ENCODE data around the gene ARHGAP28.

The ARHGAP28 gene

GRCh38 chr18:6776188-6776587 lies 46.7 kb downstream of the ARHGAP28 start:
- Histone ChIP-seq H3K4me3 (ENCODE audit: low read length) (no peak overlapping the region), H3K27me3 (ENCODE audit: insufficient read depth, low read length) (no peaks in the 10 kb centered on the region), H3K27ac (ENCODE audit: low read depth, low read length) (no peak overlapping the region), H3K9me3 (ENCODE audit: insufficient read depth, low read depth, low read length) (no peaks in the 10 kb centered on the region), H3K36me3 (ENCODE audit: insufficient read depth, low read length) (no peaks in the 10 kb centered on the region), H3K4me1 (ENCODE audit: insufficient read depth, low read length) (peaks cover 45% of the 10 kb centered on the region), H3K9ac (ENCODE audit: low read depth, low read length) (no peak overlapping the region)
- 83% methylated on average over 7 of the region's 7 CpGs for WGBS

GRCh38 chr18:6777509-6777908 lies 48.0 kb downstream of the ARHGAP28 start:
- Histone ChIP-seq H3K4me3 (ENCODE audit: low read length) (no peak overlapping the region), H3K27me3 (ENCODE audit: insufficient read depth, low read length) (no peaks in the 10 kb centered on the region), H3K36me3 (ENCODE audit: insufficient read depth, low read length) (no peaks in the 10 kb centered on the region), H3K9ac (ENCODE audit: low read depth, low read length) (no peak overlapping the region), H3K27ac (ENCODE audit: low read depth, low read length) (no peak overlapping the region), H3K4me1 (ENCODE audit: insufficient read depth, low read length) (peaks cover 51% of the 10 kb centered on the region), H3K9me3 (ENCODE audit: insufficient read depth, low read depth, low read length) (no peaks in the 10 kb centered on the region)
- WGBS: 95% methylated on average over 3 of the region's 3 CpGs

- H3K27ac ChIP-seq (ENCODE audit: low read depth, low read length): no peak overlapping the region
- WGBS: 81% methylated on average over 5 of the region's 5 CpGs
These were observed 49.1 kb downstream of the ARHGAP28 start for GRCh38 chr18:6778459-6779247.

GRCh38 chr18:6781142-6781714 lies 51.7 kb downstream of the ARHGAP28 start:
- Histone ChIP-seq H3K9me3 (ENCODE audit: insufficient read depth, low read depth, low read length) (no peaks in the 10 kb centered on the region), H3K36me3 (ENCODE audit: insufficient read depth, low read length) (no peaks in the 10 kb centered on the region), H3K4me3 (ENCODE audit: low read length) (no peak overlapping the region), H3K9ac (ENCODE audit: low read depth, low read length) (no peak overlapping the region), H3K27ac (ENCODE audit: low read depth, low read length) (peak overlapping the region; percentile 17; the same call in 1 of the 2 replicates), H3K27me3 (ENCODE audit: insufficient read depth, low read length) (no peaks in the 10 kb centered on the region), H3K4me1 (ENCODE audit: insufficient read depth, low read length) (peaks cover 40% of the 10 kb centered on the region)
- 59% methylated on average over 7 of the region's 7 CpGs for WGBS

More at GRCh38 chr18:6778459-6779247, 49.1 kb downstream of the ARHGAP28 start:
- no peaks in the 10 kb centered on the region for H3K27me3 ChIP-seq (ENCODE audit: insufficient read depth, low read length)
- no peaks in the 10 kb centered on the region for H3K36me3 ChIP-seq (ENCODE audit: insufficient read depth, low read length)
- peaks cover 46% of the 10 kb centered on the region for H3K4me1 ChIP-seq (ENCODE audit: insufficient read depth, low read length)
- H3K9me3 ChIP-seq (ENCODE audit: insufficient read depth, low read depth, low read length): no peaks in the 10 kb centered on the region
- H3K4me3 ChIP-seq (ENCODE audit: low read length): no peak overlapping the region
- H3K9ac ChIP-seq (ENCODE audit: low read depth, low read length): no peak overlapping the region

GRCh38 chr18:6781796-6782195 lies 52.3 kb downstream of the ARHGAP28 start:
- Histone ChIP-seq H3K9me3 (ENCODE audit: insufficient read depth, low read depth, low read length) (no peaks in the 10 kb centered on the region), H3K4me3 (ENCODE audit: low read length) (no peak overlapping the region), H3K36me3 (ENCODE audit: insufficient read depth, low read length) (no peaks in the 10 kb centered on the region), H3K4me1 (ENCODE audit: insufficient read depth, low read length) (peaks cover 37% of the 10 kb centered on the region), H3K9ac (ENCODE audit: low read depth, low read length) (no peak overlapping the region), H3K27me3 (ENCODE audit: insufficient read depth, low read length) (no peaks in the 10 kb centered on the region), H3K27ac (ENCODE audit: low read depth, low read length) (no peak overlapping the region; the same call in 1 of the 2 replicates)

- Histone ChIP-seq H3K27ac (ENCODE audit: low read depth, low read length) (no peak overlapping the region), H3K4me3 (ENCODE audit: low read length) (no peak overlapping the region)
- WGBS: 100% methylated on average over 1 of the region's 1 CpG
These were observed 53.3 kb downstream of the ARHGAP28 start for GRCh38 chr18:6782861-6783260.

GRCh38 chr18:6784046-6784445 lies 54.5 kb downstream of the ARHGAP28 start:
- no peak overlapping the region for H3K27ac ChIP-seq (ENCODE audit: low read depth, low read length)
- H3K4me3 ChIP-seq (ENCODE audit: low read length): no peak overlapping the region
- no peaks in the 10 kb centered on the region for H3K36me3 ChIP-seq (ENCODE audit: insufficient read depth, low read length)
- no peaks in the 10 kb centered on the region for H3K9me3 ChIP-seq (ENCODE audit: insufficient read depth, low read depth, low read length)
- no peaks in the 10 kb centered on the region for H3K27me3 ChIP-seq (ENCODE audit: insufficient read depth, low read length)
- WGBS: 78% methylated on average over 6 of the region's 6 CpGs
- H3K4me1 ChIP-seq (ENCODE audit: insufficient read depth, low read length): peaks cover 32% of the 10 kb centered on the region
- no peak overlapping the region for H3K9ac ChIP-seq (ENCODE audit: low read depth, low read length)

More at GRCh38 chr18:6782861-6783260, 53.3 kb downstream of the ARHGAP28 start:
- Histone ChIP-seq H3K4me1 (ENCODE audit: insufficient read depth, low read length) (peaks cover 37% of the 10 kb centered on the region), H3K9me3 (ENCODE audit: insufficient read depth, low read depth, low read length) (no peaks in the 10 kb centered on the region), H3K9ac (ENCODE audit: low read depth, low read length) (no peak overlapping the region), H3K27me3 (ENCODE audit: insufficient read depth, low read length) (no peaks in the 10 kb centered on the region), H3K36me3 (ENCODE audit: insufficient read depth, low read length) (no peaks in the 10 kb centered on the region)

- H3K4me1 ChIP-seq (ENCODE audit: insufficient read depth, low read length): peaks cover 31% of the 10 kb centered on the region
- H3K27ac ChIP-seq (ENCODE audit: low read depth, low read length): no peak overlapping the region
- H3K9me3 ChIP-seq (ENCODE audit: insufficient read depth, low read depth, low read length): no peaks in the 10 kb centered on the region
- H3K27me3 ChIP-seq (ENCODE audit: insufficient read depth, low read length): no peaks in the 10 kb centered on the region
- H3K36me3 ChIP-seq (ENCODE audit: insufficient read depth, low read length): no peaks in the 10 kb centered on the region
- WGBS: 75% methylated on average over 2 of the region's 2 CpGs
- H3K4me3 ChIP-seq (ENCODE audit: low read length): no peak overlapping the region
- no peak overlapping the region for H3K9ac ChIP-seq (ENCODE audit: low read depth, low read length)
These were observed 55.5 kb downstream of the ARHGAP28 start for GRCh38 chr18:6785001-6785400.

- WGBS: 90% methylated on average over 3 of the region's 3 CpGs
- Histone ChIP-seq H3K9ac (ENCODE audit: low read depth, low read length) (no peak overlapping the region), H3K9me3 (ENCODE audit: insufficient read depth, low read depth, low read length) (no peaks in the 10 kb centered on the region), H3K27ac (ENCODE audit: low read depth, low read length) (no peak overlapping the region), H3K36me3 (ENCODE audit: insufficient read depth, low read length) (no peaks in the 10 kb centered on the region), H3K27me3 (ENCODE audit: insufficient read depth, low read length) (no peaks in the 10 kb centered on the region), H3K4me3 (ENCODE audit: low read length) (no peak overlapping the region), H3K4me1 (ENCODE audit: insufficient read depth, low read length) (peaks cover 31% of the 10 kb centered on the region)
These were observed 55.9 kb downstream of the ARHGAP28 start for GRCh38 chr18:6785411-6785810.

GRCh38 chr18:6792391-6792790 lies 62.9 kb downstream of the ARHGAP28 start:
- Histone ChIP-seq H3K27ac (ENCODE audit: low read depth, low read length) (no peak overlapping the region), H3K9me3 (ENCODE audit: insufficient read depth, low read depth, low read length) (no peaks in the 10 kb centered on the region), H3K4me1 (ENCODE audit: insufficient read depth, low read length) (peaks cover 11% of the 10 kb centered on the region; the same call in 1 of the 2 replicates), H3K4me3 (ENCODE audit: low read length) (no peak overlapping the region), H3K36me3 (ENCODE audit: insufficient read depth, low read length) (no peaks in the 10 kb centered on the region), H3K27me3 (ENCODE audit: insufficient read depth, low read length) (no peaks in the 10 kb centered on the region), H3K9ac (ENCODE audit: low read depth, low read length) (no peak overlapping the region)
- WGBS: 96% methylated on average over 5 of the region's 5 CpGs

GRCh38 chr18:6793455-6793854 lies 63.9 kb downstream of the ARHGAP28 start:
- Histone ChIP-seq H3K4me3 (ENCODE audit: low read length) (no peak overlapping the region), H3K27me3 (ENCODE audit: insufficient read depth, low read length) (no peaks in the 10 kb centered on the region), H3K9ac (ENCODE audit: low read depth, low read length) (no peak overlapping the region), H3K9me3 (ENCODE audit: insufficient read depth, low read depth, low read length) (no peaks in the 10 kb centered on the region), H3K4me1 (ENCODE audit: insufficient read depth, low read length) (peaks cover 11% of the 10 kb centered on the region; the same call in 1 of the 2 replicates), H3K27ac (ENCODE audit: low read depth, low read length) (no peak overlapping the region), H3K36me3 (ENCODE audit: insufficient read depth, low read length) (no peaks in the 10 kb centered on the region)
- 75% methylated on average over 5 of the region's 5 CpGs for WGBS

Data from HUES64 (cell line).